GM19463 (cell line): ENCODE results near the gene STOM.

Experiments
- ATAC-seq: cut with Tn5 transposase; IDR thresholded peaks from one replicate; pipeline ENCODE4 v1.9.1; 2021; ENCODE audit warnings: mild to moderate bottlenecking, moderate library complexity; ENCODE audit not compliant: unreplicated experiment

STOM gene

DNA sequence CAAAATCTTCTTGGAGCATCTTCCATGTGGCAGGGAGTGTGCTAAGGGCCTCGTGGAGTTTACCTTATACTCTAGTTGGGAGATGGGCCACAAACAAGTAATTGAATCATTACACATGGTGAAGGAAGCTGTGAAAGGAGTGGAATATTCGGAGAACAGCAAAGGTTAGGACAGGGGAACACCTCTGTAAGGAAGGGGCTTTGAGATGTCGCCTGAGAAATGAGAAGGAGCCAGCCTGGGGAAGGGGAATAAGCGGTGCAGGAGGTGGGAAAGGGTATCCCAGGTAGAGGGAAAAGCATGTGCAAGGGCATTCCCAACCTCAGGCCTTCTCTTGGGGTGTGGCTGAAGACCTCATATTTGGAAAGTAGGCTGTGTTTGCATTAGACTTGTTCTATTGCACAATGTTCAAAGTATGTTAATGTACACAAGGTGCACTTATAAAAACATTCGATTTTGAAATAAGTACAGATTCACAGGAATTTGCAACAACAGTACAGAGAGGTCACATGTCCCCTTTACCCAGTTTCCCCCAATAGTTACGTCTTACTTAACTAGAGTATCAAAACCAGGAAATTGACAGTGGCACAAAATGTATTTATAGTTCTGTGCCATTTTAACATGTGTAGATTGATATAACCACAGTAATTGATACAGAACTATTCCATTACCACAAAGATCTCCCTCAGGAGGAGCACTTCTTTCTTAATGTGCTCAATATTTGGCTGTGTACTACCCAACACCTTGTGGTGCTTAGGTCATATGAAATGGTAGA, 2.4 kb upstream of the STOM start:
- no peak for ATAC-seq

DNA sequence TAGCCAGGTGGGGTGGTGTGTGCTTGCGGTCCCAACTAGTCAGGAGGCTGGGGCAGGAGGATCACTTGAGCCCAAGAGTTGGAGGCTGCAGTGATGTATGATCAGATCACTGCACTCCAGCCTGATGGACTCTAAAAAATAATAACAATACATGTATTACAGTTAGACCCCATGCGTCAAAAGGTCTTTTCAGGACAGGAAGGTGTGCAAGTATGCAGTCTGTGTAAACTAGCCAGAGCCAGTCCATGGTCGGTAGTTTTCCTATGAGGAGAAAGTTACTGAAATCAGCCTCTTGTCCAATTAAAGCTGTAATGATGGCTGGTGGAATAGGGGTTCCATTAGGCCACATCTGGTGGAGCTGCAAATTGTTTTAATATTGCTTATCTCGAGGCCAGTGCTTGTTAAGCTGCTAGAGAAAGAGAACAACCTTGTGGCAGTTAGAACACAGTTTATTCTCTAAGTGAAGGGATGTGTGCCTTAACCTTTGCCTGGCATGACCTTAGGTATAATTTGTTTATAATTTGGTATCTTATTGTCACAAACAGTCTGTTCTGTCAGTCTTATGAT, 1.5 kb upstream of the STOM start:
- ATAC-seq = no peak

DNA sequence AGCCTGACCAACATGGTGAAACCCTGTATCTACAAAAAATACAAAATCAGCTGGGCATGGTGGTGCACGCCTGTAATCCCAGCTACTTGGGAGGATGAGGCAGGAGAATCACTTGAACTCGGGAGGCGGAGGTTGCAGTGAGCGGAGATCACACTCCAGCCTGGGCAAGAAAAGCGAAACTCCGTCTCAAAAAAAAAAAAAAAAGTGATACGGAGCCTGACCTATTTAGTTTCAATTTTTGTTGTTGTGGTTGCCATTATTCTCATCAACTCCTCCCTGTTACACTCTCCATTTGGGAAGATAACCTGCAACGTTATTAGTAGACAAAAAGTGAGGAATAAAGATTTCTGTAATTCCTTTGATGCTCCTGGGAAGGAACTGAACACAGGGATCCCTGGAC, 1.3 kb downstream of the STOM start:
- no peak for ATAC-seq

DNA sequence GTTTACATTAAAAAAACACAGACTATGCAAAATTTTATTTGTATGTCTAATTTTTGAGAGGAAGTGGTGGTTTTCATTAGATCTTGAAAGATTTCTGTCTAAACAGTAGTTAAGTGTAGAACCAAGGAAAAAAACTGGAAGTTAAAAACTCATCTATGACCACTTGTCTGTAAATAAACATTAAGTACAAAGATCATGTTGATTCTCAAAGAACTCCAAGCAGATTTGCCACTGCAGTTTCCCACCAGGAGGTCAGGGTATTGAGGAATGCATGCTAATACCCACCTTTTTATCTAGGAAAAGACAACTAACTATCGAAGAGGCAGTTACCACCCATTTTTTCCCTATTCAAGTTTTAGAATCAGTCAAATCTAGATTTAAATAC, 1.9 kb downstream of the STOM start:
- ATAC-seq = no peak

DNA sequence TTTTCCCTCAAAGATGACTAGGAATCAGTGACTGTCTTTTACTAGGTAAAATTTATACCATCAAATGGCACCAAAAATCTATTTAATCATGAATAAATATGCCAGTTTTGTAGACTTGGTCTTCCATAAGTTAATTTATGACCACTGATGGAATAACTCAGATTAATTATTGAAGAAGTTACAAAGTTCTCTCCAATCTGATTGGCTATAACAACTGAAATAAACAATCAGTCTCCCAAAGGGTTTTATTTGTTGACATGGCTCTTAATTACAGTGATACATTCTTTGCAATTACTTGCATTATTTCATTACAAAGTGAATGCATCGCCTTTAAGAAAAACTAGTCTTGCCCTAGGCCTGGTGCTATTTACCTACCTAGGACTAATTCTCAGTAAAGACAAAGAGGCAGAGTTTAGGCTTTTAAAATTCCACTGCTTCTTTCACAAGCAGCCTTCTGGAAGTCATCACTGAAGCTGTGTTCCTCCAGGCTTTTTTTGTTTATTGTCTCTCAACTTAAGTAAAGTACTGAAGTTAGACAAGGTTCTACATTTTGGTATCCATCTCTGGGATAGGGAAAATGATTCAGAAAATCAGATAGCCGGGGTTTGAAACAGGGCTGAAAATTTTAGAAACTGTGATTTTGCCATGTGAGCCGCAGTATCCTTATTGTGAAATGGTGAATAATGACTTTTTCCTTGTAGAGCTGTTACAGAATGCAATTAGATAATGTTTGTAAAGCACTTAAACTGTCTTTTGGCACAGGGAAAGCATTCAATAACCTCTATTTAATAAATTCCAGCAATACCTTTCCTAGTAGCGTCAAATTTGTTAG, 2.5 kb downstream of the STOM start:
- no peak for ATAC-seq

DNA sequence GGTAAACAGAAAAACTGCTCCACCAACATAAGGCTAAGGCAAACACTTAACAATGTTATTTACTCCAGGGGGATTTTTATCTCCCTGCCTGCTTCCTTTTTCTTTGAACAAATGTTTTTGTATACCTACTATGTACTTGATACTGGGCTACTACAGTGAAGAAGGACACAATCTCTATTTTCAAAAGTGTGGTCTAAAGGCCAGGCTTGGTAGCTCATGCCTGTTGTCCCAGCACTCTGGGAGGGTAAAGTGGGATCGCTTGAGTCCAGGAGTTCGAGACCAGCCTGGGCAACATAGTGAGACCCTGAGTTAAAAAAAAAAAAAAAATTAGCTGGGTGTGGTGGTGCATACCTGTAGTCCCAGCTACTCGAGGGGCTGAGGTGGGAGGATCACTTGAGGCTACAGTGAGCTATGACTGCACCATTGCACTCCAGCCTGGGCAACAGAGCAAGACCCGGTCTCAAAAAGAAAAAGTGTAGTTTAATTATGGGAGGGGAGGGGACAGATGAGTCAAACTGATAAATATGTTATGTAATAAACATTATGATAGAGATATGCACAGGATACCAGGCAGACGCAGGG, 3.3 kb downstream of the STOM start:
- no peak for ATAC-seq

DNA sequence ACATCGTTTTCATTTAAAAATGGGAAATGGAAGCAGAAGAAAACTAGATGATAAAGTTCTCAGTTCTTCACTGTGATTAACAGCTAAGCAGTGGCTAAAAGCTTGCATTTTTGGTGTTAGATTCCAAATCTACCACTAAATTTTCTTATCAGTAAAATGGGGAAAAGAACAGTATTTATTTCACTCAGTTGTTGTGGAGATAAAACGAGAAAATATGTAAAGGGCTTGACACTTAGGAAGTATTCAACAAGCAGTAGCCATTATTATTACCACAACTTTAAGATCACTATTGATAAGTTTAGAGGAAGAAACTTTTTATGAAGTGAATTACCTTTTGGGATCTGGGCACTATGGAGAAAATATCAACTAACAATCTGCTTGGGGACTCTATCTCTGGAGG, 4.5 kb downstream of the STOM start:
- ATAC-seq = no peak

DNA sequence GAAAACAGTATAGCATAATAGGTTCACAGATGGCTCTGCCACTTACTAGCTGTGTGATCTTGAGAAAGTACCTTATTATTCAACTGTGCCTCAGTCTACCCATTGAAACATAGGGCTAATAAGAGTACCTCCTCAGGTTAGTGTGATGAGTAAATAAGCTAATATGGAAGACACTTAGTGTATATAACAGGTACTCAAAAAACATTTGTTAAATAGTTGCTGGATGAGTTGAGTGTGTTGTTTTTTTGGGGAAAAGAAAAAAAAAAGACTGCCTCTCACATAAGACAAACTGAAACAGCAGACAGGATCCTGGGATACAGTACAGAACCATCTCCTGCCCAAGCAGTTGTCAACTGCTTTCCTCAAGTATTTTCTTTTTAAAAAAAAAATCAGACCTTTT, 5.2 kb downstream of the STOM start:
- no peak for ATAC-seq

DNA sequence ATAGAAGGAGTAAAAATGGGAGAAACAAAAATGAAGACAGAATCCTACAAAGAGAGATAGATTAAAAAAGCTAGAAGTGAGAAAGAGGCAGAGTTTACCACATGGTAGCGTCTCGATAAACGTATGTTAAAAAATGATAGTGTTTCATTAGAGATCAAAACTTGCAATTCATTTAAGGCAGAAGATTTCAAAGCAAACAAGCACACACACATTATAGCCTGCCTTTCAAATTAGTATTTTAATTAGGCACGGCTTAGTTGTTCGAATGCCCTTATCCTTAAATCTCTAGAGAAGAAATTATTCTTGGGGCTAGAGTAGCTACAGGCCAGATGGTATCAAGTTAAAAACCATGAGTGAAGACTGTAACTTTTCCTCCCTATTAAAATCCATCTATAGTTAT, 6.0 kb downstream of the STOM start:
- ATAC-seq = no peak

DNA sequence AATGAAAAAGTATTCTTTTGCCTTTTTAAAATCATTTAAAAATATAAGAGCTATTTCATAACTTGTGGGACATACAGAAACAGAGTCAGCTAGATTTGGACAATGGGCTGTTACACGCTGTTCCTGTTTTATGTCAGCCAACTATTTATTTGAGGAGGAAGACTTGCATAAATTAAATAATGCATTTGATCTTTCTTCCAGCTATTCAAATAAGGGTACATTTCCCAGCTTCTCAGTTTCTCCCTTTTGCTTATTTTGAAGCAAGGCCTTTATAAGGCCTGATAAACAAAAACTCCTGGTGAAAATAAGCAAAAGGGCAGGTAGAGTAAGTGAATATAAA, 6.5 kb downstream of the STOM start:
- ATAC-seq = no peak

DNA sequence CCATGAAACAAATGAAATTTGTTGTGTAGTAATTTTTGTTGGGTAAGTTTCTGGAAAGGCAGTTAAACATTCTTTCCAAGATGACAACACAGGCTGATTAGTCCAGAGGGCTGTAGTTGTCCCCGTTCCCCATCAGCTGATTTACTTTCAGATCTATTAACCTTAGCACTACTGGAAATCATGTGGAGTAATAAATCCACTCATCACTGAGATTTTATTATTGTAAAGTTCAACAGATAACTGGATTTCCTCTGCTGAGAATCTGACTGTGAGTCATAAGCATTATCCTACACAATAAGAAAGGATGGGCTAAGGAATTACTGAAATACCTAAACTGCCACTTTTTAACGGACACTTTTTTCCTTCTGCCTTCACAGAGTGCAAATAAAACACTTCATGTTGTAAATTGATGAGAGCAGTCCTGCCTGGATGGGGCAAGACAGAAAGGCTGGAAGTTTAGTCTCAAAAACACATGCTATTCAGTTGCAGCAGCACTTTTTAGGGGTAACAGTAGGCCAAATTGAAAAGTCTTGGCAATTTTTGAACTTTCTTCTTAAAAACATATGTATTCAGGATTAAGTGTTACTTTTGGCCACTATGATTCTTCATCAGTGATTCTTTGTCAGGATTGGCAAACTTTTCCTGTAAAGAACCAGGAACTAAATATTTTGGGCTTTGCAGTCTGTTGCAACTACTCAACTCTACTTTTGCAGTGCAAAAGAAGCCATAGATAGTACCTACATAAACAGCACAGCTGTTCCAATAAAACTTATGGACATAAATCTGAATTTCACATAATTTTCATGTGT, 7.0 kb downstream of the STOM start:
- no peak for ATAC-seq

DNA sequence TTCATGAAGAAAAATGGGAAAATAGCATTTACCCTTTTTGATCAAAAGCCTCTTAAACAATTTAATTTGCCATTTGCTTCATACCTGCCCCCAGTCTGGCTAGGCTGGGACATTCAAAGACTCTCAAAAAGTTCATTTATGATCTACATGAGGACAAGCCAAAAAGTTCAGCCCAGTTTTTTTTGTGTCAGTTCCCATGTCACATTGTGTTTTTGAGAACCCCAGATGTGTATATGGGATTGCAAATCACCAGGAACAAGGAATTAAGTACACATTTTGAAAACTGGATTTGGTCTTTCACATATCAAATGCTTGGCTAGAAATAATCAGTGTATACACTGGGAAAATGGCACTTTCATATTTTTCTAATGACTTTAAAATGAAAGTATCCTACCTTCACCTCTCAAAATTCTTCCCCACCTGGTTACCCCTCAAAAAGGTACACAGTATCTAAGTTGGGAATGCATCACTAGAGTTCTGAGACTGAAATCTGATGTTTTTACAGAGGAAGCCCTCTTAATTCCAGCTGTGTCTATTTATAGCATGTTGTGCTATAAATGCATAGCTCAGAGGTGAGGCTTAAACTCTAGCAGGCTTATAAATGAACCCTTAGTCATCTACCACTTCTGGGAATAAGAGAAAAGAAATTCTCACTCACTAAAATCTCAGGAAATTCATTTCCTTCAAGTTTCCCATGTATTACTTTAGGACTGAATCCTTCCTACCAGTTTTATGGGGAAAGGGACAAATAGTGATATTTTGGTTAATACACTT, 9.3 kb downstream of the STOM start:
- no peak for ATAC-seq

DNA sequence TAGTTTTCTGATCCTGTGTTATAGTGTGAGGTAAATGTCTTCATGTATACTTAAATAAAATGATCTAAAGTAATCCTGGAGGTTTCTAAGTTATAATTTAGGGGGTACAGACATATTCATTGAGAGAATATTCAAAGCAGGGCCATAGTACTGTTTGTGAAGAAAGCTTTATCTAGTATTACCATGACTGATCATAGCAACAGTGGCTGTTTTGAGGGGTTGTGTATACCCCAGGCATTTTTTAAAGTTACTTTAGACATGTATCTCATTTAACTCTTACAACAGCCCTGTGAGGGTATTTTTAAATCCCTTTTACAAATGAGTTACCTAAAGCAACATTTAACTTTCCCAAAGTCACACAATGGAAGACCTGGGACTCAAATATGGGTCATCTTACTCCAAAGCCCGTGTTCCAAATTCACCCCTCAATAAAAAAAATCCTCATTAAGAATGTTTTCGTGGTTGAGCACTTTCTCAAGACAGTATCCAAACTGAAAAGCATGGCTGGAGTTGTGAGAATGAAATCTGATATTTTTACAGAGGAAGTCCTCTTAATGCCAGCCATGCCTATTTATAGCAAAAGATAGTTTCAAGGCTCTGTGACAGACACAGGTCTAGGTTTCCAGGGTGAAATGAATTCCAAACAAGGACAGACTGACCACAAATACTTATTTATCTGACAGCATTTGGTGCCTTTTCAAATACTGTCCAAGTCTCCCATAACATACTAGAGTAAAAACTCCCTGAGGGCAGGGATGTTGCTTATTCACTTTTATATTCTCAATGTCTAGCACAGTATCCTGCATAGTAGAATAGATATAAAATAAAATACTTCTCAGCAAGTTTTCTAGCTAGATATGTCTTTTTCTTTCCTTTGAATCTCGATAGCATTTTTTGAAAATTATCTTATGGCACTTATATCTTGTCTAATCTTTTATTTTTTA, 10.4 kb downstream of the STOM start:
- no peak for ATAC-seq

DNA sequence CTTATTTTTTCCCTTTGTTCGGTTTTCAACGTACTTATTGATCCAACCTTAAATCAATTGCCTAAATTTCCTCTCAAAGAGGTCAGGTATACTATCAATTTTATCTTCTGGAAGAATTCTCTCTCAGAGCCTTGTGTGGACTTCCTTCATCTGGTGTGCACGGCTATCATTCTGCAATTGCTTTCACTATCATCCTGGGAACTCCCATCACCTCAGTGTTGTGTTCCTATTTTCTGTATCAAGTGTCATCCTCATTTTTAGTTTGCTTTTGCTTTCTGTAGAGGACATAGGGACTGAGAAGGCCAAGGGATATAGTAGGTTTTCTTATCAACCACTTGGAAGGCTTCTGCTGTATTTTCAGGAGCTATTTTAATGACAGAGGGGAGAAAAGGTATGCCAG, 11.3 kb downstream of the STOM start:
- ATAC-seq = no peak

DNA sequence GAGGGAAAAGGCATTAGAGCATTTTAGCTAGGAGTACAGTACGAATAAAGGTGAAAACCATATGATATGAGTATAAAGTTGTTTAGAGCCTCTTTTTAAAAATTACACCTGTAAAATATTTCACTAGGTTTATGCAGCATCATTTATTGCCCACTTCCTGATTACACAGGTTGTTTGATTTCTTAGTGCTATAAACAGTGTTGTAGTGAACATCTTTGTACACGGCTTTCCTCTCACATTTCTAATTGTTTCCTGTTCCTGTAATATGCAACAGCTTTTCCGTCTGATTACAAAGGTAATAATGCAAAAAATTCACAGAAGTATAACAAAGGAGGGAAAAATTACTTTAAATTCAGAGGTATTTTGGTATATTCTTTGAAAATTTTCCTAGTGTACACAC, 13.0 kb downstream of the STOM start:
- ATAC-seq = no peak

DNA sequence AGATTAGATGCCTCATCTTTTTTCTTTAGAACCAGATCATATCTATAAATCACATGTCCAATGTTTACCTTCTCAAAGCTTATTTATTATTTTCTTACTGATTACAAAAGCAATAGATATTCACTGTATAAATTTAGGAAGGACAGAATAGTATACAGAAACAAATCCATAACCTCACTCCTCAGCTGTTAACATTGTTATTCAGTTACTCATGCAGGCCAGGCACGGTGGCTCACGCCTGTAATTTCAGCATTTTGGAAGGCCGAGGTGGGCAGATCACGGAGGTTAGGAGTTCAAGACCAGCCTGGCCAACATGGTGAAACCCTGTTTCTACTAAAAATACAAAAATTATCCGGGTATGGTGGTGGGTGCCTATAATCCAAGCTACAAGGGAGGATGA, 15.3 kb downstream of the STOM start:
- ATAC-seq = no peak

DNA sequence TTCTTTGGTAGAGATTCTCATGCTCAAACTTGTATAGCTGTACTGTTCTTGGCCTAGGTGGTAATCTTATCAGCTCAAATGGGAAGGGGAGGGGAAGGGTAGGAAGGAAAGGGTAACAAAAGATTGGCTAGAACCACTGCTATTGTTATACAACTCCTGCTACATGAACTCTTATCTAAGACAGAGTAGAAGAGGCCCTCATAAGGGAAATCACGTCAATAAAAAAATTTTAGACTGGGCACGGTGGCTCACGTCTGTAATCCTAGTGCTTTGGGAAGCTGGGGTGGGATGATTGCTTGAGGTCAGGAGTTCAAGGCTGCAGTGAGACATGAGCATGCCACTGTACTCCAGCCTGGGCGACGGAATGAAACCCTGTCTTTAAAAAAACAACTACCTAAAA, 15.9 kb downstream of the STOM start:
- ATAC-seq = no peak

DNA sequence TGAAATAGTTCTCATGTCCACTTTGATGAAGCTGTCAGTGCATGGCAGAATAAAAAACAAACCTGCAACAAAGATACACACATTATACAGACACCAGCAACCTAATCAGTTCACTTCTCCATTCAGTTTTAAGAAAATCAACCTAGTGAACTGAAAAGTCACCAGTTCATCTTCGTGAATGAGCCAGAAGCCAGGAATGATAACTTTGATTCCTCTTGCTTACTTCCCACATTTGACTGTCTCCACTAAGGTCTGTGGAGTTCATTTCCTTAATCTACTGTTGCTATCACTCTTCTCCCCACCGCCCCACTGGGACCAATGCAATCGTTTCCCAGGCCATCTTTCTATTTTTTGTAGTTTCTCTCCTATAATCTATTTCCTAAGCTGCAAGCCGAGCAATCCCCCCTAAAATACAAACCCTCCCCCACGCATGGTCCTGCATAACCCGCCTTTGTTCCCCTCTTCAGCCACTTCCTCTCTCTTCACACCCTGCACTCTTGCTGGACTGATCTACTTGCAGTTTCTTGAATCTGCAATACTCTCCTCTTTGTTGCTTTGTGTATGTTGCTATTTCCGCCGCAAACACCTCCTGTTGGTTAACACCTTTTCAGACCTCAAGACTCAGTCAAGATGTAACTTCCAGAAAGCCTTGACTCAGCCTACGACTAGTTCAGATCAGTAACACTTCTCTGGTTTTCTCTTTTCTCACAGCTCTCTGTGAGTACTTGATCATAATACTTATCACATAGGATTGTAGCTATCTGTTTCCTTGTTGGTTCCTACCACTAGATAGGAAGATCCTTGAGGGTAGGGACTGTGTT, 16.6 kb downstream of the STOM start:
- ATAC-seq = peak; percentile 98
